GM04504 (cell line): ENCODE data around the gene COTL1.
"Not testable (repeated sequence)": the region's sequence is repeated elsewhere in the genome, so short reads cannot be mapped to it uniquely, and the experiment has no call there.

Experiments
- DNase-seq: peaks from one replicate; pipeline ENCODE4 v3.0.0-alpha.2; 2012; ENCODE audit warnings: low read depth

Gene COTL1

DNA sequence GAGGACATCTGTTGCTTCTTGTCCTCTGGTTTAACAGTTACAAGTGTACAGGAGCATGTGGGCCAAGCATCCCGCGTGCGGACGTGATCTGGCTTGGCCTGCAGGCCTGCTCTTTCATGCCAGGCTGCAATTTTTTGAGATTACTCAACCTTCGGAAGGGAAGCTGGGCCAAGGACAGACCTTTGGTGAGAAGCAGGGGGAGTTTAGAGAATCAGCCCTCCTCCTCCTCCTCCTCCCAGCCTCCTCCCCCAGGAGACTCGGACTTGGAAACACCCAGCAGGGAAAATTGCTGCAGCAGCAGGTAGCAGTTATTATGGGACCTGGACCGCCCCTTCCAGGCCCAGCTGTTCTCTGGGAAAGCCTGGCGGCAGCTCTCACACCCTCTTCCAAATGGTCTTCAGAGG, 25.3 kb upstream of the COTL1 start:
- DNase-seq, result peak; percentile 89

DNA sequence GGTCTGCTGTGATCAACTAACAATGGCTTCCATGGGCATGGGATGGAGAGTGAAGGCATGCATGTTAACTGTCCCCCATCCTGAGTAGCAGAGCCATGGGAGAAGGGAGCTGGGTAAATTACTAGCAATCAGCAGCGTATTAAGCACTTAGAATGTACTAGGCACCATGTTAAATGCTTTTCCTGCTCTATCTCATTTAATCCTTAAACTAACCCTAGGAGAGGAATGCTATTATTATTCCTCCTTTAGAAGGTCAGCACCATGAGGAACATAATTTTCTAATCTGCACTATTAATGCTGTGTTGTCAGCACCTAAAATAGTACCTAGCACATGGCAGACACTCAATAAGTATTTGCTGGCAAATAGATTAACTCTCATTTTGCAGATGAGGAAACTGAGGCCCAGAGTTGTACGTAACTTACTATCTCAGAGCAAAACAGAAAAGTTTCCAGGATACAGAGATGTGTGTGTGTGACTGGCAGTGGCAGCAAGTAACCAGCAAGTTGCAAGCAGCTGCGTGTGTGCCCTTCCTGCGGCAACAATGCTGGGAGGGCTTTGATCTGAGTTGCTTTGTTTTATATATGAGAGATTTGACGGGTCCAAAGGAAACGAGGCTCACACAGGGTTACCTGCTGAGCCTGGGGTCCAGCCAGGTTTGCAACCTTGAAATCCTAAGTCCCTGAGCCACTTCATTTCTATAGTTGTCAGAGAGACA, 23.9 kb upstream of the COTL1 start:
- DNase-seq, result no peak

DNA sequence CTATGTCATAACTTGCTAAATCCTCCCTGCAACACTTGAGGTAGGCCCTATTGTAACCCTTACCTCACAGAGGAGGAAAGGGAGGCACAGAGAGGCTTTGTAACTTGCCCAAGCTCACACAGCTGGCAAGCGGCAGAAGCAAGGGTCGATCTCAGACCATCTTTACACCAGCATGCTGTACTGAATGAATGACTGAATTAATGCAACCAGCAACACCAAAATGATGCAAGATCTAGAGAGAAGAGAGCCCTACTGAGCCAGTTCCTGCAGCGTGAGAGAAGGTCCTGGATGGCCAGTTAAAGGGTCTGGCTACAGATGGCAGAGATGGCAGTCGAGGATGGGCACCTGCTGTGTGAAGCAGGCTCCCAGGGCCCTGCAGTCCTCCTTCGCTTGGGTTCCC, 22.3 kb upstream of the COTL1 start:
- no peak for DNase-seq

DNA sequence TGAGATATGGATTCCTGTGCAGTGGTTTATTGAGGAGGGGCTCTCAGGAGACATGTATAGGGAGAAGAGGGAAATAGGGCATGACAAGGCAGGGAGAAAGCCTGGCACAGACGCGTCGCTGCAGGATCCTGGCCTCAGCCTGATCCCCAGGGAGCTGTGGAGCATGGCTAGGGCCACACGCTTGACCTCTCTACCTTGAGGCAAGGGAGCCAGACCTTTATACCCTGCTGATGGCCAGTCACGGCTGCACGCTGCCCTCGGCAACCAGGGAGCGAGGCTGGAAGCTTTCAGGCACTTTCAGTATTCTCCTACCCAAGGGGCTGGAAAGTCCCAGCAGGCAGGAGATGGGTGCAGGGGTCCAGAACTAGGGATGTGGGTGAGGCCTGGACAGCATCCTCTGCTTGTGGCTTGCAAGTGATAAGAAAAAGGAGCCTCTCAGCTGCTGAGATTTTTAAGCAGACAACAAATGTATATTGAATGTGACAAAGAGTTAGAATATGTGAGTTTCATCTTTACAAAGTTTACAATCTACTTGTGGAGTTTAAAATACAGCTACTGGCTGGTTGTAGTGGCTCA, 20.4 kb upstream of the COTL1 start:
- no peak for DNase-seq

DNA sequence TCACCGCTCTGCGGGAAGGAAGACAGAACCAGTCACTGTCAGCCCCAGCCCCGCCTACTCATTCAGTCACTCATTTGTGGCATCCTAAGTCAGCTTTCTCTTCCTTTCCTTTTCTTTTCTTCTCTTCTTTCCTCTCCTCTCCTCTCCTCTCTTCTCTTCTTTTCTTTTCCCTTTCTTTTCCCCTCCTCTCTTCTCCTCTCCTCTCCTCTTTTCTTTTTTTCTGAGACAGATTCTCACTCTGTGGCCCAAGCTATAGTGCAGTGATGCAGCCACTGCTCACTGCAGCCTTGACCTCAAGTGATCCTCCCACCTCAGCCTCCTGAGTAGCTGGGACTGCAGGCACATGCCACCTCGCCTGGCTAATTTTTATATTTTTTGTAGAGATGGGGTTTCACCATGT, 19.8 kb upstream of the COTL1 start:
- no peak for DNase-seq

DNA sequence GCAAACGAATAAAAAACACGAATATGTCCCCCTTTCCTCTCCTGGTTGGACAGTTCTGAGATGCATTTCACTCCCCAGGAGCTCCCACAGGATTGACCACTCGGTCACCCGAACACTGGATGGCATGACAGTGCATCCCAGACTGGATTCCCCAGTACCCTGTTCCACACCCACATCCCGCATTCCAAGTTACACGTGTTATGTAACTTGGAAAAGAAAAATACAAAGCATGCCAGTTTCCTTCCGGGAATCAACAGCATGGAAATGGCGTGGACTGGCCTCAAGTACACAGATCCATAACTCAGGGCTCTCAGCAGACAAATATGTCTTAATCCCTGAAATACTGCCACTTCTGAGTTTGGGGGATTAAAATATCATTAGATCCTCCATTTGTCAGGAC, 17.8 kb upstream of the COTL1 start:
- no peak for DNase-seq

DNA sequence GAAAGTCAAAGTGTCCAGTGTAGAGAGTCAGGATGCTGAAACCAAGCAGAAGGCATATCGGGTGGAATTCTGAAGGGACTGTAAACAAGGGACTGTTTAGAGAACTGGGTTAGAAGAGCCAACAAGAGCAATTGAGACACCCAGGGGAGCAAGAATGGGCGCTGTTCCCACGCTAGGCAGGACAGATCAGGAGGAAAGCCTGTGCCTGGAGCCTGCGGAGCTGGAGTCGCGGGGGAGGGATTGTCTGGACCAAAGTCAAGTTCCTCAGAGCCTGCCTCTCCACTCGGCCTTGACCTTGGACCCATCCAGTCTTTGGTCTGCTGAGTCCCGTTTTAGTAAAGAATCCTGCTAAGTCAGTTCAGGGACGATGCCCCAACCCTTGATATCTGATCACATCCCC, 15.7 kb upstream of the COTL1 start:
- no peak for DNase-seq

DNA sequence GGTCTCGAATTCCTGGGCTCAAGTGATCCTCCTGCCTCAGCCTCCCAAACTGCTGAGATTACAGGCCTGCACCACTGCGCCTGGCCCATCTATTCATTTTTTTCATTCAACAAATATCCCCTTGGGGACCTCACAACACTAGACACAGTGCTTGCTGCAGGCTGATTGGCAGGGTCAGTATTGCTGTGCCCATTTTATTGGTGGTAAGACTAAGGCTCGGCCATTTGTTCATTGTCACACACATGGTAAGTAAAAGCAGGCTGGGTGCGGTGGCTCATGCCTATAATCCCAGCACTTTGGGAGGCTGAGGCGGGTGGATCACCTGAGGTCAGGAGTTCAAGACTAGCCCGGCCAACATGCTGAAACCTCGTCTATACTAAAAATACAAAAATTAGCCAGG, 15.0 kb upstream of the COTL1 start:
- not testable (repeated sequence) for DNase-seq

DNA sequence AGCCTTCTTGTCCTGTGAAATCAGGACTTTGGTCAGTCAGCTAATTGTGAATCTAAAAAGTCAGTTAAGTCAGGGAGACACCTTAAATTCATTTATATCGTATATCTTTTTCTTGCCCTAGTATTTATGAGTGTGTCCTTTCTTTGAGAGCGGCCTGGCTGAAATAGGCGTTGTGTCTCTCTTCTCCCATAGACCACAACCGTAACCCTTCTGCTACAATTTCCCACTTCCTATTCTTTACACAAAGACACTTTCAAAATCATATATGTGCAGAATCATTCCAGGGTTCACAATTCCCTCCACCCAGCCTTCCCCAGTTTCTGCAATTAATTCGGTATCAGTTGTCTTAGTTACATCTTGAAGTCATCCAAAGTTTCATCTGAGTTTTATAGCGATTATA, 14.0 kb upstream of the COTL1 start:
- no peak for DNase-seq

DNA sequence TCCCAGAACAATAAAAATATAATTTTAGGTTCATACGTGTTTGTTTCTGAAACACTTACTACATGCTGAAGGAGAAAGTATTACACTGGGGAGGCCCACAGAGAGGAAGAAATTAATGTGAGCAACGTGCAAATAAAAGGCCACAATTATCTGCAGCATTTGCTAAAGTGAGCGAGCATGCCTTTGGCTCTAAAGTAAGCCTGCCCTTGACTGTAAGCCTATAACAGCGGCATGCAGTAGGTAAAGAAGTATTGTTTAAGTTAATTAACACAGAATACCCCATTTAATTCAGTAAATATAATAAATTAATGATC, 13.2 kb upstream of the COTL1 start:
- no peak for DNase-seq

DNA sequence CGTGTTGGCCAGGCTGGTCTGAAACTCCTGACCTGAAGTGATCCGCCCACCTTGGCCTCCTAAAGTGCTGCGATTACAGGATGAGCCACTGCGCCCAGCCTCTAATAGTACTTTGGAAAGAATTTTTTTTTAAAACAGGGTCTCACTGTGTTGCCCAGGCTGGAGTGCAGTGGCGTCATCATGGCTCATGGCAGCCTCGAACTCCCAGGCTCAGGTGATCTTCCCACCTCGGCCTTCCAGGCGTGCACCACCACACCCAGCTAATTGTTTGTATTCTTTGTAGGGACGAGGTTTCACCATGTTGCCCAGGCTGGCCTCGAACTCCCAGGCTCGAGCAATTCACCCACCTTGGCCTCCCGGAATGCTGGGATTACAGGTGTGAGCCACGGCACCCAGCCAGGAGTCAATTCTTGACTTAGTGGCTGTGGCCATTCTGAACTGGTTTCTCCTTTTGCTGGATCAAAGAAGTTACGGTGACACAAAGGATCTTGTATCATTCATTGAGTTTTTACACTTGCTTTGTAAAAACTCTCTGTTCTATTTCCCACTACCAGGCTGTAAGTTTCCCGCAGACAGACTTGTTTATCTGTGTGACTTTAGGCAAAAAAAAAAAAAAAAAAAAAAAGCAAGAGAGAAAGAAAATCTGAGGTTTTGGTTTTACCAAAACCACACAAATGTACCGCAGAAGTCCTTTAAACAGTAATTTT, 12.7 kb upstream of the COTL1 start:
- DNase-seq, result no peak

DNA sequence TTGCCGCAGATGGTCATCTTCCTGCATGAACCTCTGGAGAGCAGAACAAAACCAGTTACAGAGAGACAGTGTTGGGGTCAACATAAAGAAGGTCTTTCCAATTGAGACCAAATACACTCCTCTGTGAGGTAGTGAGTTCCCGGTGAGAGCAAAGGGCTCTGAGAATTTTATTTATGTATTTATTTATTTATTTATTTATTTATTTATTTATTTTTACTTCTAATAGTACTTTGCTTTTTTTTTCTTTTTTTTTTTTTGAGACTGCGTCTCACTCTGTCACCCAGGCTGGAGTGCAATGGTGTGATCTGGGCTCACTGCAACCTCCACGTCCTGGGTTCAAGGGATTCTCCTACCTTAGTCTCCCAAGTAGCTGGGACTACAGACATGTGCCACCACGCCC, 12.1 kb upstream of the COTL1 start:
- DNase-seq, result no peak

DNA sequence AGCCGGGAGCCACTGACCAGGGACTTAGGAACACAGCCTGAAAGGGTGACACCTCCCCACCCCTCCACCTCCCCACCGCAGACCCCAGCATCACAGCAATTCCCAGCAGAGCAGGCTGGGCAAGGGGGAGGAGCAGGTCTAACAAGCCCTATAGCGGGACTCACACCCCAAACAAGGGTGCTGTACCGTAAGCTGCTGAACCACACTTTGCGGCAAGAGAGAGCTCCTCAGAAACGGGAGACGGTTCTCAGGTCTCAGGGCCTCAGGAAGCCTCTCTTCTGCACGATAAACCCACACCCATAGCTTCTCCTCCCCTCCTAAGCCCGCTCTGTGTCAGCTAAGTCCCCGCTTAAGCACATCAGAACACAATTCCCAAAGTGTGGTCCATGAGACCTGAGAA, 11.7 kb upstream of the COTL1 start:
- no peak for DNase-seq

DNA sequence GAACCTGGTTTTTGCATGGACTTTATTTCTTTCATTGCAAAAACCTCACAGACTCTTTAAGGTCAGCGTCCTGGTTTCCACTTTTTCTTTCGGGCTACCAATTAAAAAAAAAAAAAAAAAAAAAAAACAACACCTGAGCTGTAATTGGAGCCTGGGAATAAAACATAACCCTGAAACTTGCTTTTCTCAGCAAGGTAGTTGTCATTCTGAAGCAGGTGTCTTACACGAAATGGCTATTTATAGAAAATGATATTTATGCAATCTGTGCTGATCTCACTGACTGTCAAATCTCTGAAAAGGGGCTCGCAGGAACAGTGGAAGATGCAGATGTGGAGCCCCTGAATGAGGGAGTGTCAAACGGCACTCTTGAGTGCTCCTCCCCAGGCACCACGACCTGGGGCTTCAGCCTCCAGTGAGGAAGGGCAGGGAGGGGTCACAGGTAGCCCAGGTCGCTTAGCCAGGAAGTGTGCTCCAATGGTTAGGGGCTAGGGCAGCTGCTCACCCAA, 10.4 kb upstream of the COTL1 start:
- DNase-seq, result no peak

DNA sequence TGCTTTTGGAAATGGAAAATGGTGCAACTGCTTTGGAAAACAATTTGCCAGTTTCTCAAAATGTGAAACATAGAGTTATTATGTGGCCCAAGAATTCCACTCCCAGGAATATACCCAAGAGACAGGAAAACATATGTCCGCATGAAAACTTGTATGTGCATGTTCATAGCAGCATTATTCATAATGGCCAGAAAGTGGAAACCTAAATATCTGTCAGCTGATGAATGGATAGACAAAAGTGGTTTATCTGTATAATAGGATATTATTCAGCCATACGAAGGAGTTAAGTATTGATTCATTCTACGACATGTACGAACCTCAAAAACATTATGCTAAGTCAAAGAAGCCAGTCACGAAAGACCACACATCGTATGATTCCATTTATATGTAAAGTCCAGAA, 7.7 kb upstream of the COTL1 start:
- DNase-seq, result no peak

DNA sequence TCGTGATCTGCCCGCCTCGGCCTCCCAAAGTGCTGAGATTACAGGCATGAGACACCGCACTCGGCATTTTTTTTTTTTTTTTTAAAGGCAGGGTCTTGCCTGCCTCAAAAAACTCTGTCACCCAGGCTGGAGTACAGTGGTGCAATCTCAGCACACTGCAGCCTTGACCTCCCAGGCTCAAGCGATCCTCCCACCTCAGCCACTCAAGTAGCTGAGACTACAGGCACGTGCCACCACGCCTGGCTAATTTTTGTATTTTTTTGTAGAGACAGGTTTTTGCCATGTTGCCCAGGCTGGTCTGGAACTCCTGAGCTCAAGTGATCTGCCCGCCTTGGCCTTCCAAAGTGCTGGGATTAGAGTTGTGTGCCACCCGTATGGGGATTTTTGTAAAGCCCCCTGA, 3.0 kb upstream of the COTL1 start:
- not testable (repeated sequence) for DNase-seq

DNA sequence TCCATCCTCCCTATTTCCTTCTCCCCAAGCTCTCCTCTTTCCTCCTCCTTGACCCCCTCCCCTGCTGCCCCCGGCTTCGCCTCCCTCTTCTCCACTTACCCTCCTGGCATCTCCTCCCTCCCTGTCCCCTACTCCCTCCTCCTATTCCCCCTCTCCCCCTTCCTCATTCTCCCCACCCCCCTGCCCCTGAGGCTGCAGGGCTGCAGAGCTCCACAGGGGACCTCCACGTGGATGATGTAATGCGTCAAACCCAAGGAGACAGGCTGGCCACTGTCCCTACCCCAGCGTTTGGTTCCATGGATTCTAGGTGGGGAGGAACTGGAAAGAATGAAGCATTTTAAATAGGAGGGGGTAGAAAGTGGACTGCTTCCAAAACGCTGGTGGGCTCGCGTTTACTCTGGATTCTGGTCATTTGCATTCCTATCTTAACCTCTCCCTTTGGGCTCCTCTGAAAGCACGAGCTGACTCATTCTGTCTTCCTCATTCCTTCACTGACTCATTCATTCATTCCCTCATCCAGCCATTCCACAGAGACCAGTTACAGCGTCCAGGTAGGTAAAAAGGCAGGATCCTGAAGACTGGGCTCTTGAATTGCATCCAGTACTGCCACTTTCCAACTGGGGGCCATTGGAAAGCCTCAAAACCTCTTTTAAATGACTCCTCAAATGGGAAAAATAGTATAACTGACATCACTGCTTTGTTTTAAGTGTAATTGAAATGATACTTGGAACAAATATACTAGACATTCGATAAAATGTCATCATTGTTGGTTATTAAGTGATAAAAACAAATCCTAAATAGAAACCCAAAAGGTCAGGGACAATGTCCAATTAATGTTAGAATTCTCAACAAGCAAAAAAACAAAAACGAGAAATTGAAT, 943 bp upstream of the COTL1 start:
- peak; percentile 90 for DNase-seq

DNA sequence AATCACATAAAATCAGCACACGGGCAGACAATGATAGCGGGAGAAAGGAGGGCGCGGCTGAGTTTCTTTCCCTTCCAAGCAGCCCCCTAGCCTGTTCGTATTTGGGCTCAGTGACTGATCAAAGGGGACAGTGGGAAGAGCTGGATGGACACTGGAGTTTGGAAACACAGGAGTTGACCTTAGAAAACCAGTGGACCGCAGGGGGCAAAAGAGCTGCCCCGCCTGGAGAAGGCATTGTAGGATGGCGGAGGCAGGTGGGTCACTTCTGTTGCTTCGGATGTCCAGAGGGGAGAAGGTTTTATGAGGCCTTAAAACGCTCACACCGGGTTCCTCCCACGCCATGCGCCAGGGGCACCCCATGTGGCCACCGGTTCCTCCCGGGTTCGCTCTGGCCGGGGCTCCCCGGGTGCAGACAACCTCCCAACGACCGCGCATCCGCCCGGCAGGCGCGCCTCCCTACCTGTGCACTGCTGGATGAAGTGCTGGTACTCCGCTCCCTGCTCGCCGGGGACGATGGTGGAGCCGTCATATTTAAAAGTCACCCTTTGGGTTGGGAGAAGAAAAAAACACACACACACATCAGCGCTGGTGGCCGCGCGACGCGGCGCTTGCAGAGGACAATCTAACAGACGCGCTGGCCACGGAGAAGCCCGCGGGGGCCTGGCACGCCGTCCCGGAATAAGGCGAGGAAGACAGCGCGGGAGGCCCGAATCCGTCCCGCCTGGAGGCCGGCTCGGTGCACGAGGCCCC, 662 bp downstream of the COTL1 start:
- DNase-seq, result no peak

DNA sequence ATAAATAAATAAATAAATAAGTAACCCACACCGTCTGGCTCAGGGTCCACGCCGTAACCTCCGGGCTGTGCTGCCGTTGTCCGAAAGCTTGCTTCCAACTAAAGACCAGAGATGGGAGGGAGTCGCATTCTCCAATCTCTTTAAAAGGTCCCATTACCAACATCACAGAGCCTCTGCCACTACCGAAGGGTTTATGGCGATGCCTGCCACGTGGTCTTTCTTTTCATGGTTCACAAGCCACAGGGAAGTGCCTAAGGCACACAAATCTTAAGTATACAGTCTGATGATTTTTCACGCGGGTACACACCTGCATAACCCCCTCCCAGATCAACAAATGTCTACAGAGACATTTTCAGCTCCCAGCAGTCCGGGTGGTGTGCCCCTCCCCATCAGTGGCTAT, 1.4 kb downstream of the COTL1 start:
- DNase-seq, result no peak

DNA sequence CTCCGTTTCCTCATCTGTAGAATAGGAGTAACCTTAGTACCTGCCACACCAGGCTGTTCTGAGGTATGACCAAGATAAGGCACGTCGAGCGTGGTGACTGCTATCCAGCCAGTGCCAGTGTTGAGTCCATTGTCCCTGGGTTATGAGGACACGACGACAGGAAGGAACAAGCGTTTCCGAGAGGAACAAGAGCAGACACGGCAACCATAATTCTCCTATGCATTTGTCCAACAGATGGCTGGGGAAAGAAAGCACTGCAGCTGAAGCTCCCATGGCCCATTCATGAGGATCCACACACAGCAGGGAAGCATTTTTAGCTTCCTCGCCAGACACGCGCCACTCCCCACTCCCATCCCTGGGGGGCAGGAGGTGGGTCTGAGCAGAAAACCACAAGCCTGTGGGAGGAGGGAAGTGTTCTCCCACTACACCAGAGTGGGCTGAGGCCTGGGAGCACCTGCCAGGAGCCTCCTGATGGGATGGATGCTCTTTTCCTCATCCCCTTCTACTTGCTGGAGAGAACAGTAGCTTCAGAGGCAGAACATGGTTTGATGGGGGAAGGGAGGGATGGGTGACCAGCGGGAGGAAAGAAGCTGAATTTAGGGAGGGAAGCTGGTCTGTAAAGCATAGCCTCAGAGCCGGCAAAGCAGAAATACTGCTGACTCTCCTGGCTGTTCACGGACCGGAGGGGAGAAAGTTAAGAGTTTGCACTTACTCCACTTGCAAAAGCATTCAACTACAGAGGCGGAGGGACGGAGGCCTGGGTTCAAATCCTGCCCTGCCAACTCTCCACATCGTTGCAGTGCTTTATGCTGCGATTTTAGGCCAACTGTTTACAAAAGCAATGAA, 2.7 kb downstream of the COTL1 start:
- DNase-seq, result no peak

DNA sequence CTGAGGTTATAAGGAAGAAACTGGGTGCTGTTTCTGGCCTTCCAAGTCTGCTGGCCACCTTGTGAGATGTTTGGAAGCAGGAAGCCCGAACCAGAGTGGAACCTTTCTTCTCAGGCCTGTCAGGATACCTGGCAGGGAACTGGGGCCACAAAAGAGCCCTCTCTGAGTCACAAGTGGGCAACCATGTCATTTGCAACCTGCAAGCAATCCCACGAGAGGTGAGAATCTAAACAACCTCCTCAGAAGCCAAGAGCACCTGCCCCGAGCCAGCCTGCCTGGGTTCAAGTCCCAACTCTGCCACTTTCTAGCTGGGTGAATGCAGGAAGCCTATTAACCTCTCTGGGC, 3.3 kb downstream of the COTL1 start:
- no peak for DNase-seq
